ENCODE measurements around the gene LEMD3.

The LEMD3 gene

DNA sequence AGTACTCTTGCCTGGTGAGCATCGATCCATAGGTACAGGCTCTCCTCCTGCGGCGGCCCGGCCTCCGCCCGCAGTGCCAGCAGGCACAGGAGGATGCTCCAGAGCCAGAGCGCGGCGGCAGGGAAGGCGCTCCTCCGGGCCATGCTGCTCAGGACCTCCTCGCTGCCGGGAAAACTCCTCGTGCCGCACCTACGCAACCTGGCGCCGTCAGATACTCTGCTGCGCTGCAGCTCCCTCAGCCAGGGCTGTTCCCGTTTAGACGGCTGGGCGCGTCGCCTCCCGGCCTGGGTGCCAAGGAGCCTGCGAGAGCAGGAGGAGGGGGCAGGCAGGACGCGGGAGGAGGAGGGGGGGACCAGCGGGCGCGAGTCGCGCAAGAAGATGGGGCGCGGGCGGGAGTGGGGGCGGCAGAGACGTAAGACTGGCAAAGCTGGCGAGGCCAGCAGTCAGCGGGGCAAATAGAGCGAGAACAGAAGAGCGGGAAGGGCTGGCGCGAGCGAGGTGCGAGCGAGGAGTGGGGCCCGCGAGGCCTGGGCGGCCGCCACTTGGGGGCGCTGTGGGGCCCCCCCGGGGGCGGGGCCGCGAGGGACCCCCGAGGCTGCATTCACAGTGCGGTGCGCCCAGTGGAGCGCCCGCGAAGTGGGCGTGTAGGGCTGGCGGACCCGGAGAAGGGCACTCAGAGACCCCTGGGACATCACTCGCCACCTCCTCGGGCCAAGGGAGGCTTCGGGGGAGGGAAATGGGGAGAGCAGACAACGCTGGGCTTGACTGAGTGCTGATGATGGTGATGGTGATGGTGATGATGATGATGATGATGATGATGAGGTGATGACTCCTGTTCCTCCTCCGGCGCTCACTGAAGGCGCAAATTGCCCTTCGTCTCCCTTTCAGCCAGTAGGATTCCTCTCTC is 48.1 kb upstream of the LEMD3 start, which contains the start of gene WIF1:
TSS of gene WIF1 (minus strand) at position 257 of the 907 bp plus-strand sequence. CDS start at position 143, 114 bp downstream.
- no peaks in the 10 kb centered on the region for H3K9me3 ChIP-seq (ENCODE audit: control insufficient read depth, insufficient read depth, low read depth, low read length)
- no peaks in the 10 kb centered on the region for H3K36me3 ChIP-seq (ENCODE audit: control insufficient read depth in 2 of 2, insufficient read depth in 1 of 2, low read length in 2 of 2)
- ChIA-PET CTCF (interaction anchor here (0.6 to 3.4 kb wide), 20 partner anchors 9 to 1331 kb away, joined by 3 to 19 read pairs (median 3); no protein-coding TSS in a partner anchor), POLR2A (interaction anchor here (0.7 kb wide), 1 partner anchor 34 kb away, joined by 3 read pairs; no protein-coding TSS in a partner anchor)
- H3K27ac ChIP-seq (ENCODE audit: extremely low read depth, low read depth, low read length), result no peak within 1 kb of the TSS; the same call in 1 of the 2 replicates
- H3K4me3 ChIP-seq (ENCODE audit: low read depth, low read length), result peak within 1 kb of the TSS; percentile 34
- peaks cover 7% of the 10 kb centered on the region for H3K4me1 ChIP-seq (ENCODE audit: control insufficient read depth, insufficient read depth, low read length)
- TF ChIP-seq, protein P1, sequence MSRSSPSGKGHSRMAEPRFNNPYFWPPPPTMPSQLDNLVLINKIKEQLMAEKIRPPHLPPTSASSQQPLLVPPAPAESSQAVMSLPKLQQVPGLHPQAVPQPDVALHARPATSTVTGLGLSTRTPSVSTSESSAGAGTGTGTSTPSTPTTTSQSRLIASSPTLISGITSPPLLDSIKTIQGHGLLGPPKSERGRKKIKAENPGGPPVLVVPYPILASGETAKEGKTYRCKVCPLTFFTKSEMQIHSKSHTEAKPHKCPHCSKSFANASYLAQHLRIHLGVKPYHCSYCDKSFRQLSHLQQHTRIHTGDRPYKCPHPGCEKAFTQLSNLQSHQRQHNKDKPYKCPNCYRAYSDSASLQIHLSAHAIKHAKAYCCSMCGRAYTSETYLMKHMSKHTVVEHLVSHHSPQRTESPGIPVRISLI (tag by site-specific recombination; IDR thresholded peaks at IDR 0.05), result no peak
- peak; percentile 75 for TF ChIP-seq ZBTB26 (tag by site-specific recombination; optimal IDR thresholded peaks at IDR 0.05)
- peak; percentile 64 for TF ChIP-seq KLF9 (tag by site-specific recombination; IDR thresholded peaks at IDR 0.05; ENCODE audit: low read depth)
- TF ChIP-seq ZNF335 (tag by site-specific recombination; conservative IDR thresholded peaks at IDR 0.05), result peak; percentile 90
- TF ChIP-seq ZNF707 (tag by site-specific recombination; IDR thresholded peaks at IDR 0.05), result no peak
- no peak for TF ChIP-seq ZNF280C (tag by site-specific recombination; IDR thresholded peaks at IDR 0.05)
- TF ChIP-seq RBAK (tag by site-specific recombination; IDR thresholded peaks at IDR 0.05), result no peak
- no peak for TF ChIP-seq ZNF132 (tag by site-specific recombination; IDR thresholded peaks at IDR 0.05; ENCODE audit: borderline replicate concordance)
- TF ChIP-seq, protein P2, sequence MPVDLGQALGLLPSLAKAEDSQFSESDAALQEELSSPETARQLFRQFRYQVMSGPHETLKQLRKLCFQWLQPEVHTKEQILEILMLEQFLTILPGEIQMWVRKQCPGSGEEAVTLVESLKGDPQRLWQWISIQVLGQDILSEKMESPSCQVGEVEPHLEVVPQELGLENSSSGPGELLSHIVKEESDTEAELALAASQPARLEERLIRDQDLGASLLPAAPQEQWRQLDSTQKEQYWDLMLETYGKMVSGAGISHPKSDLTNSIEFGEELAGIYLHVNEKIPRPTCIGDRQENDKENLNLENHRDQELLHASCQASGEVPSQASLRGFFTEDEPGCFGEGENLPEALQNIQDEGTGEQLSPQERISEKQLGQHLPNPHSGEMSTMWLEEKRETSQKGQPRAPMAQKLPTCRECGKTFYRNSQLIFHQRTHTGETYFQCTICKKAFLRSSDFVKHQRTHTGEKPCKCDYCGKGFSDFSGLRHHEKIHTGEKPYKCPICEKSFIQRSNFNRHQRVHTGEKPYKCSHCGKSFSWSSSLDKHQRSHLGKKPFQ (tag by site-specific recombination; IDR thresholded peaks at IDR 0.05), result no peak
- peak; percentile 93 for TF ChIP-seq ZNF341 (tag by site-specific recombination; IDR thresholded peaks at IDR 0.05; ENCODE audit: low read depth)
- no peak for TF ChIP-seq MYNN (tag by site-specific recombination; IDR thresholded peaks at IDR 0.05; ENCODE audit: borderline replicate concordance)
- no peak for TF ChIP-seq ZNF169 (tag by site-specific recombination; IDR thresholded peaks at IDR 0.05)
- peak; percentile 10; the same call in 1 of the 2 replicates for TF ChIP-seq ZNF202 (tag by site-specific recombination; IDR thresholded peaks at IDR 0.05; ENCODE audit: borderline replicate concordance)
- no peak for TF ChIP-seq ZNF747 (tag by site-specific recombination; IDR thresholded peaks at IDR 0.05)
- no peak for TF ChIP-seq ZNF146 (tag by site-specific recombination; IDR thresholded peaks at IDR 0.05)
- TF ChIP-seq ZBTB21 (tag by site-specific recombination; IDR thresholded peaks at IDR 0.05), result no peak
- TF ChIP-seq EGR2 (tag by site-specific recombination; IDR thresholded peaks at IDR 0.05; ENCODE audit: low read depth), result peak; percentile 74; the same call in 1 of the 2 replicates
- TF ChIP-seq ZNF311 (tag by site-specific recombination; IDR thresholded peaks at IDR 0.05; ENCODE audit: borderline replicate concordance), result no peak
- TF ChIP-seq, protein P3, sequence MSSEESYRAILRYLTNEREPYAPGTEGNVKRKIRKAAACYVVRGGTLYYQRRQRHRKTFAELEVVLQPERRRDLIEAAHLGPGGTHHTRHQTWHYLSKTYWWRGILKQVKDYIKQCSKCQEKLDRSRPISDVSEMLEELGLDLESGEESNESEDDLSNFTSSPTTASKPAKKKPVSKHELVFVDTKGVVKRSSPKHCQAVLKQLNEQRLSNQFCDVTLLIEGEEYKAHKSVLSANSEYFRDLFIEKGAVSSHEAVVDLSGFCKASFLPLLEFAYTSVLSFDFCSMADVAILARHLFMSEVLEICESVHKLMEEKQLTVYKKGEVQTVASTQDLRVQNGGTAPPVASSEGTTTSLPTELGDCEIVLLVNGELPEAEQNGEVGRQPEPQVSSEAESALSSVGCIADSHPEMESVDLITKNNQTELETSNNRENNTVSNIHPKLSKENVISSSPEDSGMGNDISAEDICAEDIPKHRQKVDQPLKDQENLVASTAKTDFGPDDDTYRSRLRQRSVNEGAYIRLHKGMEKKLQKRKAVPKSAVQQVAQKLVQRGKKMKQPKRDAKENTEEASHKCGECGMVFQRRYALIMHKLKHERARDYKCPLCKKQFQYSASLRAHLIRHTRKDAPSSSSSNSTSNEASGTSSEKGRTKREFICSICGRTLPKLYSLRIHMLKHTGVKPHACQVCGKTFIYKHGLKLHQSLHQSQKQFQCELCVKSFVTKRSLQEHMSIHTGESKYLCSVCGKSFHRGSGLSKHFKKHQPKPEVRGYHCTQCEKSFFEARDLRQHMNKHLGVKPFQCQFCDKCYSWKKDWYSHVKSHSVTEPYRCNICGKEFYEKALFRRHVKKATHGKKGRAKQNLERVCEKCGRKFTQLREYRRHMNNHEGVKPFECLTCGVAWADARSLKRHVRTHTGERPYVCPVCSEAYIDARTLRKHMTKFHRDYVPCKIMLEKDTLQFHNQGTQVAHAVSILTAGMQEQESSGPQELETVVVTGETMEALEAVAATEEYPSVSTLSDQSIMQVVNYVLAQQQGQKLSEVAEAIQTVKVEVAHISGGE (tag by site-specific recombination; conservative IDR thresholded peaks at IDR 0.05; ENCODE audit: low read depth), result no peak
- TF ChIP-seq, protein P4, sequence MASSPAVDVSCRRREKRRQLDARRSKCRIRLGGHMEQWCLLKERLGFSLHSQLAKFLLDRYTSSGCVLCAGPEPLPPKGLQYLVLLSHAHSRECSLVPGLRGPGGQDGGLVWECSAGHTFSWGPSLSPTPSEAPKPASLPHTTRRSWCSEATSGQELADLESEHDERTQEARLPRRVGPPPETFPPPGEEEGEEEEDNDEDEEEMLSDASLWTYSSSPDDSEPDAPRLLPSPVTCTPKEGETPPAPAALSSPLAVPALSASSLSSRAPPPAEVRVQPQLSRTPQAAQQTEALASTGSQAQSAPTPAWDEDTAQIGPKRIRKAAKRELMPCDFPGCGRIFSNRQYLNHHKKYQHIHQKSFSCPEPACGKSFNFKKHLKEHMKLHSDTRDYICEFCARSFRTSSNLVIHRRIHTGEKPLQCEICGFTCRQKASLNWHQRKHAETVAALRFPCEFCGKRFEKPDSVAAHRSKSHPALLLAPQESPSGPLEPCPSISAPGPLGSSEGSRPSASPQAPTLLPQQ (tag by site-specific recombination; IDR thresholded peaks at IDR 0.05), result peak; percentile 98
- peak; percentile 91 for TF ChIP-seq ZBTB17 (tag by site-specific recombination; IDR thresholded peaks at IDR 0.05)
- no peak for TF ChIP-seq ZNF521 (tag by site-specific recombination; IDR thresholded peaks at IDR 0.05)
- no peak for TF ChIP-seq ZNF37A (tag by site-specific recombination; IDR thresholded peaks at IDR 0.05)
- no peak for TF ChIP-seq IKZF3 (tag by site-specific recombination; IDR thresholded peaks at IDR 0.05)
- TF ChIP-seq ZNF350 (tag by site-specific recombination; IDR thresholded peaks at IDR 0.05), result no peak
- no peak for TF ChIP-seq REPIN1 (tag by site-specific recombination; IDR thresholded peaks at IDR 0.05; ENCODE audit: low read depth)

Measured in HEK293 (cell line).